GOT3 (cell line): ENCODE results near the gene MESP2.

Experiments
- DNase-seq: peaks from one replicate; lab custom pipeline; 2025; ENCODE audit warnings: mixed read lengths; lab: John Stamatoyannopoulos, UW

Gene MESP2

DNA sequence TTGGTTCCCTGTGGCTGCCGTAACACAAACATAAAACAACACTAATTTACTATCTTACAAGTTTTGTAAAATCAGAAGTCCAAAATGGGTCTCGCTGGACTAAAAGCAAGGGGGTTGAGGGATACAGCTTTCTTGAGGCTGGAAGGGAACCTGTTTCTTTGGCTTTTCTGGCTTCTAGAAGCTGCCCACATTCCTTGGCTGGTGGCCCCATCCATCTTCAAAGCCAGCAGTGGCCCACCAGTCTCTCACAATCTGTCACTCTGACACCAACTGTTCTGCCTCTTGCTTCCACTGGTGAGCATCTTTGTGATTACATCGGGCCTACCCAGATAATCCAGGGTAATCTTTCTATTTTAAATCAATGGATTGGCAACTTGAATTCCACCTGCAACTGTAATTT lies 39.6 kb downstream of the MESP2 start:
- DNase-seq, result no peak

DNA sequence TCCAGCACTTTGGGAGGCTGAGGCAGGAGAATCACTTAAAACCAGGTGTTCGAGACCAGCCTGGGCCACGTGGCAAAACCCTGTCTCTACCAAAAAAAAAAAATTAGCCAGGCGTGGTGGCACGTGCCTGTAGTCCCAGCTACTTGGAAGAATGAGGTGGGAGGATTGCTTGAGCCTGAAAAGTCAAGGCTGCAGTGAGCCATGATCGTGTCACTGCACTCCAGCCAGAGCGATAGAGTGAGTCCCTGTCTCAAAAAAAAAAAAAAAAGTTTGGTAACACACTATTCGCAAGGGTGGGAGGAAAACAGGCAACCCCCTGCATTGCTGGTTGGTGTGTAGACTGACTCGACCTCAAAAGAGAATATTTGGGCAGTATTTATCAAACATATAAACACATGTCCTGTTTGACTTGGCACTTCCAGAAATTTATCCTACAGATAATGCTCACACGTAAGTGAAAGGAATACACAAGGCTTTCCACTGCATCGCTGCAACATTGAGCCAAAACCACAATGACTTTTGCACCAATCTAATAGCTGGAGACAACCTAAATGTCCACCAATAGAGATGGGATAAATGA lies 41.7 kb downstream of the MESP2 start:
- no peak for DNase-seq

DNA sequence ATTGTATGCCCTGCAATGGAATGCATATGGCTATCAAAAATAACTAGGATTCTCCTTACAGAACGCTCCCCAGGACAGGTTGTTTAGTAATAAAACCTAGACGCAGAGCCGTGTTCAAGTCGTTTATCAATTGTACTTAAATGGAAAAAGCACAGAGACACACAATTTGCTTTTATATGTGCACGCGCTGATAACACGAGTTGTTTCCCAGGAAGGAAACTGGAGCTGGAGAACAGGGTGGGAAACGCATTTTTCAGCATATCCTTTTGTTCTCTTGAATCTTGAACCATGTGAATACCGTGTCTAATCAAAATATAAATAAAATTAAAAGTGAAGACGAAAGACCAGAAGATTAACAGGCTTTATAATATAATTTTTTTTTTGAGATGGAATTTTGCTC lies 42.2 kb downstream of the MESP2 start:
- DNase-seq, result no peak

DNA sequence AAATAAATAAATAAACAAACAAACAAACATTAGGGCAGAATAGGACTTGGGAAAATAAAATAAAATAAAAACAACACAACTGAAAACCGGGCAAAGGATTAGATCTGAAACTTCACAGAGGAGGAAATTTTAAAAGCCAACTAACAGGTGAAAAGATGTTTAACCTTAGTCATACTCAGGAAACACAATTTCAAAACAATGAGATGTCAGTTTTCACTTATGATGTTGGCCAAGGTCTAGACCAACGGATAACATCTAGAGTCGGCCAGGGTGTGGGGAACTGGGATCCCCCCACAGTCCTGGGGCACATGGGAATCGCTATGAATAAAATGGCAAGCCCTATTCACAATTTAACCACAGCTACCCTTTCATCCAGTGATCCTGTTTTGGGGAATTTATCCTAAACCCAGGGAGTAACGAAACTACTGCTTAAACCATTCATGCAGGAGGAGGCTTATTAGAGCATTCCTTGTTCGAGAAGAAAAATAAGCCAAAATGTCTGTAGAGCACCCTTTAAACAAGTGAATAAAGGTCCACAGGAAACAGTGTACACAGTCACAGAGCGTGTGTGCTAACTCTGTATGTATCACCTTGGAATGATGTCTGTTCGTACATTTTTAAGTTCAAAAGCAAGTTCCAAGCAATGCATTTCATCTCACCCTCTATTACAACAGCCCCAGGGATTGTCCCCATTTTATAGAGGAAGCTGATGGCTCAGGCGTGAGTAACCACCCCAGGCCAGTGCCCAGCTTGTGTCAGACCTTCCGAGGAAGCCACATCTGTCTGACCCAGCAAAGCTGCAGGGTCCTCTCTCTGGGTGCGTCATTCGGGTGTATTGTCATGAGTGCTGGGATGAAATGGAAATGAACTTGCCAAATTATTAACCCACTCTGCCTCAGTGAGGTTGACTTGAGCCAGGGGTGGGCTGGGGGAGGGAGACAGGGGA lies 44.8 kb downstream of the MESP2 start:
- no peak for DNase-seq

DNA sequence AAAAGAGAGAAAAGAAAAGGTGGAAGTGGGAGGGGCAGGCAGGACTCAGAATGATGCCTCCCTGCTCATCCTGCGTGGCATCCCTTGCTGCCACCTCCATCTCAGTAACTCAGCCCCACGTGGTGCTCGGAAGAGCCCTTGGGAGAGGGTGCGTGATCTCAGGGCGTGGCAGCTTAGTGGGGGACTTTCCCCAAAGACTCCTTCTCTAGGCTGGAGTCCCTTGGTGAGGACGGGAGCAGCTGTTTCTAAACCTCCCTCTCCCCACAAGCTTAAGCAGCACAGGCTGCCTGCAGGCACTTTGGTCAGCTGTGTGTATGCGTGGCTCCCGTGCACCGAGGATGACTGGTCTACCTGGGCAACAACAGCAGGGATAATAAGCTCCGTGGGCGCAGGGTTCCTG lies 45.9 kb downstream of the MESP2 start:
- no peak for DNase-seq

DNA sequence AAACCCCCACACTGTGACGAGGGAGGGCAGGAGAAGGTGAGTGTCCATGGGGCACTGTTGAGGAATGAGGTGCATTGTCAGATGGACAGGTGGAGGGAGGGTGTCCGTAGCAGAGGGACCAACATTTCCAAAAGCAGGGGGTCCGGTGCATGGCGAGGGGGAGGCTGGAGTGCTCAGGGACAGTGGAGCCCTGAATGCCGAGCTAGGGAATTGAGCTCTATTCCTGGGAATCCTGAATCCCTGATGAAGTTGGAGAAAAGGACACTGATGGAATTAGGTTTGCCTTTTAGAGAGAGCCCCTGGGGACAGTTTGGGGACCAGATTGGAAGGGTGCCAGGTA lies 46.4 kb downstream of the MESP2 start:
- DNase-seq, result no peak

GRCh38 chr15:89822951-89823711 lies 47.0 kb downstream of the MESP2 start:
- DNase-seq, result no peak

- DNase-seq, result no peak
Measured at GRCh38 chr15:89823836-89824606, 47.9 kb downstream of the MESP2 start.

GRCh38 chr15:89824607-89824867 lies 48.4 kb downstream of the MESP2 start:
- no peak for DNase-seq

DNA sequence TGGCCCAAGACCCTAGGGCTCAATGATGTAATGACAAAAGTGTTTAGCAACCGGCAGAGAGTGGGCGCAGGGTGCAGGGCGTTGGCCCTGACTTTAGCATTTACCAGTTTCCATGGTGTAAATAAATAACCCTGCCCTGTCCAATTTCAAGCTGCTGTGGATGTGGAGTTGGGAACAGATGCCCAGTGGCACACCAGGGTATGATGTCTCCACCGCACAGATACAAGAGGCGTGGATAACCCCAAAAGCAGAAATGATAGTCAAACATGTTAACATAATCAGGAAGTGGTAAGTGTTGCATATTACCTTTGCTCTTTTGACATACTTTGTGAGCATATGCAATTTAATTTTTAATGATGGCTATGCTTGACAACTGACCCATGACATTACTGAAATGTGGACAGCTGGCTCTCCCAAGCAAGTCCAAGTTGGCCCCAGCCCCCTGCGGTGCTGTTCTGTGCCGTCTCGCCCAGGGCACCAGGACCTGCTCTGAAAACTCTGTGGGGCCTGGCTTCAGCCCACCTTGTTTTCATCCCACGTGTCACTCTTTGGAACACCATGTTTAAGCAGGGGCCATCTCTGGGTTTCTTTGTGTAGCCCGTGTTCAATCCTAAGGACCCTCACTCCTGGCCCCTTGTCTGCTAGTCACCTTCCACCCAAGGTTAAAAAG lies 49.3 kb downstream of the MESP2 start:
- DNase-seq, result no peak

- no peak for DNase-seq
Measured at GRCh38 chr15:89826671-89827655, 50.8 kb downstream of the MESP2 start.

GRCh38 chr15:89827829-89828228 lies 51.7 kb downstream of the MESP2 start:
- DNase-seq, result no peak
